HepG2 (cell line): Measurements from ENCODE around the gene TMEM220.

Experiments used
- CAMTA2 ChIP-seq: sonication (generic); formaldehyde crosslinking; IDR thresholded peaks from 2 replicates; pipeline ENCODE4 v1.4.0; 2020; ENCODE audit warnings: mild to moderate bottlenecking, missing genetic modification reagents, borderline replicate concordance
- CTCF ChIP-seq: sonication (generic); formaldehyde crosslinking; IDR thresholded peaks from 2 replicates; pipeline ENCODE4 v1.5.0; 2020; ENCODE audit warnings: mild to moderate bottlenecking, missing genetic modification reagents, moderate library complexity
- NFIC ChIP-seq: IDR thresholded peaks from 2 replicates; pipeline ENCODE4 v1.6.1; 2012; ENCODE audit warnings: mild to moderate bottlenecking, low read length, inconsistent platforms
- POLR2AphosphoS5 ChIP-seq: IDR thresholded peaks from 2 replicates; pipeline ENCODE4 v1.6.1; 2012; ENCODE audit warnings: low read depth, low read length
- ZC3H13 ChIP-seq: sonication (generic); formaldehyde crosslinking; IDR thresholded peaks from 2 replicates; pipeline ENCODE4 v1.8.1; 2023; ENCODE audit warnings: mild to moderate bottlenecking, missing genetic modification reagents, moderate library complexity
- ZGPAT ChIP-seq: IDR thresholded peaks from 2 replicates; pipeline ENCODE4 v1.6.1; 2016; ENCODE audit warnings: mild to moderate bottlenecking
- ZNF350 ChIP-seq: sonication (generic); formaldehyde crosslinking; IDR thresholded peaks from 2 replicates; pipeline ENCODE4 v1.4.0; 2020; ENCODE audit warnings: mild to moderate bottlenecking, low read depth, missing genetic modification reagents, borderline replicate concordance

DNA sequence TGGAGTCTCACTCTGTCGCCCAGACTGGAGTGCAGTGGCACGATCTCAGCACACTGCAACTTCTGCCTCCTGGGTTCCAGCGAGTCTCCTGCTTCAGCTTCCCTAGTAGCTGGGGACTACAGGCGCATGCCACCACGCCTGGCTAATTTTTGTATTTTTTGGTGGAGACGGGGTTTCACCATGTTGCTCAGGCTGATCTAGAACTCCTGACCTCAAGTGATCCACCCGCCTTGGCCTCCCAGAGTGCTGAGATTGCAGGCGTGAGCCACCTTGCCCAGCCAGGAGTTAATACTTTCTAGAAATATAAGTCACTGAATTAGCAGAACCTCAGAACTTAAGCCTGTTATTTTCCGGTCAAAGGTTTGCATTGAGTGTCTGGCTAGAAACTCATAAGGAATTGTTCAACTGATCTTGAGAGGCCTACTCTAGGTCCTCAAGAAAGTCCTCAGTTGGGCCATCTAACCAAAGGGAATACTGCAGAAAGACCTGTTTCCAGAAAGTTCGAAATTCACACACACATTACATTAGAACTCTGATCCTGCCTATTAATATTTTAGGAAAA is 1.4 kb downstream of the TMEM220 start:
- no peak for TF ChIP-seq ZNF350 (CRISPR knock-in tag)
- TF ChIP-seq ZGPAT (CRISPR knock-in tag) = no peak
- no peak for TF ChIP-seq NFIC
- no peak for TF ChIP-seq CAMTA2 (CRISPR knock-in tag)
- no peak for TF ChIP-seq POLR2AphosphoS5
- TF ChIP-seq CTCF (CRISPR knock-in tag) = no peak
- no peak for TF ChIP-seq ZC3H13 (CRISPR knock-in tag)
